Measurements from ENCODE around the gene CNTRL.
A peak's percentile ranks its signal among the peaks of the same experiment; 100 is the strongest.
"Not testable (repeated sequence)": the region's sequence is repeated elsewhere in the genome, so short reads cannot be mapped to it uniquely, and the experiment has no call there.

Gene CNTRL, protein sequence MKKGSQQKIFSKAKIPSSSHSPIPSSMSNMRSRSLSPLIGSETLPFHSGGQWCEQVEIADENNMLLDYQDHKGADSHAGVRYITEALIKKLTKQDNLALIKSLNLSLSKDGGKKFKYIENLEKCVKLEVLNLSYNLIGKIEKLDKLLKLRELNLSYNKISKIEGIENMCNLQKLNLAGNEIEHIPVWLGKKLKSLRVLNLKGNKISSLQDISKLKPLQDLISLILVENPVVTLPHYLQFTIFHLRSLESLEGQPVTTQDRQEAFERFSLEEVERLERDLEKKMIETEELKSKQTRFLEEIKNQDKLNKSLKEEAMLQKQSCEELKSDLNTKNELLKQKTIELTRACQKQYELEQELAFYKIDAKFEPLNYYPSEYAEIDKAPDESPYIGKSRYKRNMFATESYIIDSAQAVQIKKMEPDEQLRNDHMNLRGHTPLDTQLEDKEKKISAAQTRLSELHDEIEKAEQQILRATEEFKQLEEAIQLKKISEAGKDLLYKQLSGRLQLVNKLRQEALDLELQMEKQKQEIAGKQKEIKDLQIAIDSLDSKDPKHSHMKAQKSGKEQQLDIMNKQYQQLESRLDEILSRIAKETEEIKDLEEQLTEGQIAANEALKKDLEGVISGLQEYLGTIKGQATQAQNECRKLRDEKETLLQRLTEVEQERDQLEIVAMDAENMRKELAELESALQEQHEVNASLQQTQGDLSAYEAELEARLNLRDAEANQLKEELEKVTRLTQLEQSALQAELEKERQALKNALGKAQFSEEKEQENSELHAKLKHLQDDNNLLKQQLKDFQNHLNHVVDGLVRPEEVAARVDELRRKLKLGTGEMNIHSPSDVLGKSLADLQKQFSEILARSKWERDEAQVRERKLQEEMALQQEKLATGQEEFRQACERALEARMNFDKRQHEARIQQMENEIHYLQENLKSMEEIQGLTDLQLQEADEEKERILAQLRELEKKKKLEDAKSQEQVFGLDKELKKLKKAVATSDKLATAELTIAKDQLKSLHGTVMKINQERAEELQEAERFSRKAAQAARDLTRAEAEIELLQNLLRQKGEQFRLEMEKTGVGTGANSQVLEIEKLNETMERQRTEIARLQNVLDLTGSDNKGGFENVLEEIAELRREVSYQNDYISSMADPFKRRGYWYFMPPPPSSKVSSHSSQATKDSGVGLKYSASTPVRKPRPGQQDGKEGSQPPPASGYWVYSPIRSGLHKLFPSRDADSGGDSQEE (N-terminal part only)

DNA sequence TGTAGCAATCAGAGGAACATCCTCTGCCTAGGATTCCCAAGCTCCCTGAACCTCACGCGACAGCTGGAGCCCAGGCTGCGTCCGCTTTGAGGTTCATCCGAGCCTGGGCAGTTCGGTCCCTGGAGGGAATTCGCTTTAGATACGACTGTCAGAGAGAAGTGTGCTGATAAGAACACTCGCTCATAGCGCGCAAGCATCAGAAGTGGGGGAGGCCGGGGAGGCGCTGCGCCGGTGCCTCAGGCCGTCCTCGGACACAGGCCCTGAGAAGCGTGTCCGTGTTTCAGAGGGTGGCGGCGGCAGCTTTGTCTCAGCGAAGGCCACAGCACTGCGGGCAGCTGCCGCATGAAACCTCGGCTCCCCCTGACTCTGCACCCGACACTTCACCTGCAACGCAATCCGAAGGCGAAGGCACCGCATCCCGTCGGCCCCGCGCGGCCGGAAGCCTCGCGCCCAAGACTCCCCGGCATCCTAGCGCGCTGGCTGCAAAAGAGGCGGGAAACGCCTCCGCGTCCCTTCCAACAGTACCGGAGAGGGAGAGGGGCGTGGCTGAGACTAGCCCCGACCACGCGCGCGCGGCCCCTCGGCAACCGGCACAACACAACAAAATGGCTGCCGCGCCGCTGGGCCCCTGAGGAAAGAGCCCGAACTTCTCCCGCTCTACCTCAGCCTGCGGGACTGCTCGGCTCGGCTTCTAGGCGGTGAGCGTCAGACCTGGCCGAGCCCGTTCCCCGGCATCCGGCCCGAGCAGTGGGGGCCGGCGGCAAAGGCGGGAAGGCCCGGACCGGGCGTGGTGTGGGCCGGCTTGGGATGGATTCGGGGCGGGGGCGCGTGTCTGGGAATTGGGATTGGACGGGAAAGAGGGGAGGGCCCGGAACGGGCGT is at the start of gene CNTRL:
CNTRL (plus strand) TSS at position 586 of the 881 bp plus-strand sequence. CDS start 13,372 bp downstream, outside the sequence.
- DNase-seq = peak; percentile 94

DNA sequence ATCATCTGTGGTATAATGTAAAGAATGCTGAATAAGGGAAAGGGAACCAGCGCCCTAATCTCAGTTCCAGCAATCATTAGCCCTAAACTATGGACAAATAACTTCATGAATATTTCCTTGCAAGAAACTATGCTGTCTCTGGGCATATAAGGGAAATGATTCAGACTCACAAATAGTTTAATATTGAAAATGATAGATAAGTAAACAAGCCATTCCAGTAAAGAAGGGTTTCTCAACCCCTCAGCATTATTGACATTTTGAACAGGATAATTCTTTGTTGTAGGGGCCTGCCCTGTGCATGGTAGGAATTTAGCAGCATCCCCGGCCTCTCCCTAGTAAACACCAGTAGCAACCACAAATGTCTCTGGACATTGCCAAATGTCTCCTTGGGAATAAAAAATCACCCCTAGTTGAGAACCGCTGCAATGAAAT is 48.5 kb upstream of the CNTRL start:
- DNase-seq = no peak

DNA sequence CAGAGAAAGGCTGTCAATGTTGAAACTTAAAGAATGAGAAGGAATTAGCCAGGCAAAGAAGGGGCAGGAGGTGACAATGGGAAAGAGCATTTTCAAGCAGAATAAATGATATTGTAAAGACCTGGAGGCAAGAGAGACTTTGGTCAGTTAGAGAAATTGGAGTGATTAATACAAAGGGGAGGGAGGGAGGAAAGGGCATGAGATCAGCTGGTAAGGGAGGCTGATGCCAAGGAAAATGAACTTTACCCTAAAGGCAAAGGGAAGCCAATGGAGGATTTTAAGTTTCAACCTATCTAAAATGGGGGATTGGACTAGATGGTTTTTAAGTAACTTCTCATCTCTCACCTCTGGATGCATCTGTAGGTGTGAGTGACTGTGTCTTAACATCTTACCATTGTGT is 48.0 kb upstream of the CNTRL start:
- no peak for DNase-seq

DNA sequence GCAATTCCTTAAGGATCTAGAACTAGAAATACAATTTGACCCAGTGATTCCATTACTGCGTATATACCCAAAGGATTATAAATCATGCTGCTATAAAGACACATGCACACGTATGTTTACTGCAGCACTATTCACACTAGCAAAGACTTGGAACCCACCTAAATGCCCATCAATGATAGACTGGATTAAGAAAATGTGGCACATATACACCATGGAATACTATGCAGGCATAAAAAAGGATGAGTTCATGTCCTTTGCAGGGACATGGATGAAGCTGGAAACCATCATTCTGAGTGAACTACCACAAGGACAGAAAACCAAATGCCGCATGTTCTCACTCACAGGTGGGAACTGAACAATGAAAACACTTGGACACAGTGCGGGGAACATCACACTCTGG is 46.5 kb upstream of the CNTRL start:
- DNase-seq = not testable (repeated sequence)

DNA sequence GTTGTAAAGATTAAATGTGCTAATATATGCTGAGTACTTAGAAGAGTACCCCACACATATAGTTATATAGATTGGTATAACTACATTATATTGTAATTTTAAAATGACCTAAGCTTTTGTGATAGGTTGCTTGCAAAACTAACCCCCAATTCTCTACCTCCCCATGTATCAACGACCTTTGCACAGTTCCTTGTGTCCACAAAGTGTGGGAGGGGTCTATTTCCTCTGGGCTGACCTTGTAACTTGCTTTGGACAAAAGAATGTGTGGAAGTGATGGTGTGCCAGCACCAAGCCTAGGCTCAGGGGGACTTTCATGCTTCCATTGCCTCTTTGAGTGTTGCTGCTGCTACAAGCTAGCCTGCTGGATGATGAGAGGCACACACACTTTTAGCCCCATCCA is 45.3 kb upstream of the CNTRL start:
- no peak for DNase-seq

DNA sequence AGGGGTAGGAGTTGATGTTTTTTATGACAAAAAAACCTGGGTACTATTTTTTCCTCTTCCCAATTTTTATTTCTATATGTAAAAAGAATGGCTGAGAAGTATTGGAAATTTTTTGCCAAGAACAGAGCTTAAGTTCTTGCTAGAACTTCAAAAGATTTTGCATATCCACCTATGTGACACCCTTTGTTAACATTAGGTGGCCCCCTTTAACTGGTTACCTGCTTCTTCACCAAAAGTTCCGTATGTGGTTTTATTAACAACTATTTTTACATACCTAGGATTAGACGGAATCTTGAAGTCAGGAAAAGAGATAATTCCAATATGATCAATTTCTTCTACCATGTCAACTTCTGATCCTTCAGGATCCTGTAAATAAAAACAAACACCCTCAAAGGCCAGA is 40.2 kb upstream of the CNTRL start:
- no peak for DNase-seq

DNA sequence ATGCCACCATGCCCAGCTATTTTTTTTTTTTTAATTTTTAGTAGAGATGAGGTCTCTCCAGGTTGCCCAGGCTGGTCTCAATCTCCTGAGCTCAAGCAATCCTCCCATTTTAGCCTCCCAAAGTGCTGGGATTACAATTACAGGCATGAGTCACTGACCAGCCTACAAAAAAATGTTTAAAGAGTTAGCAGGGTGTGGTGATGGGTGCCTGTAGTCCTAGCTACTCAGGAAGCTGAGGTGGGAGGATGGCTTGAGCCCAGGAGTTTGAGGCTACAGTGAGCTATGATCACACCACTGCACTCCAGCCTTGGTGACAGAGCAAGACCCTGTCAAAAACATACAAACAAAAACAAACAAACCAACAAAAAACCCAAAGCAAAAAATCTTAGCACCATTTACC is 39.0 kb upstream of the CNTRL start:
- DNase-seq = not testable (repeated sequence)

DNA sequence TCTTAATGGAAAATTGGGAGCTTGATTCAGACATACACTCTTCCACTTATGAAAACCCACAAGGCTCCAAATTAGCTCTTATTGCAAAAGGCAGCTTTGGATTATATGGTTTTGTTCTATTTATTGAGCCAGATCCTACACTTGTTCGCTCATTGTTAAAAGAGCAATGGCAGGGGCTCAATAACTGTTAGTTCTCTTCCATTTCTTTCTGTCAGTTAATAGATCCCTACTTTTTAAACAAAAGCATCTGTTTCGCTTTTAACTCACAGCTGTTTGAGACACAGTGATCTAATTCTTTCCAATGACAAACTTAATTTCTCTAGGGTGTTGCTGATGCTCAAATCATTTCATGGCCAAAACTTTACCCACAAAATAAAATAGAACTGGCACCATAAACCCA is 36.4 kb upstream of the CNTRL start:
- no peak for DNase-seq

DNA sequence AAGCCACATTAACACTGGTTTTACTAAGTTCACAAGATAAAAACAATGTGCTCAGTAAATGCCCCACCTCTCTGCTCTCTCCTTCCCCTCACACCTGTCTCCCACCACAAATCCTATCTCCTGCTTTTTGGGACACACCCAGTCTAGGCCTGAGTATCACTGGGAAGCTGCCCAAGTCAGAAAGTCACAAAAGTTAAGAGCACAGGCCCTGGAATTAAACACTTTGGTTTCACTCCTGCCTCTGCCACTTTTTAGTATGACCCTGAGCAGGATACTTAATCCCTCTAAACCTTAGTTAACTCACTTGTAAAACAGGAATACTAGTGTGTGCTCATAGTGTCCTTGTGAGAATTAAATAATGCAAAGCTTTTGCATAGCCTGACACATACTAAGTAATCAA is 36.0 kb upstream of the CNTRL start:
- DNase-seq = no peak

DNA sequence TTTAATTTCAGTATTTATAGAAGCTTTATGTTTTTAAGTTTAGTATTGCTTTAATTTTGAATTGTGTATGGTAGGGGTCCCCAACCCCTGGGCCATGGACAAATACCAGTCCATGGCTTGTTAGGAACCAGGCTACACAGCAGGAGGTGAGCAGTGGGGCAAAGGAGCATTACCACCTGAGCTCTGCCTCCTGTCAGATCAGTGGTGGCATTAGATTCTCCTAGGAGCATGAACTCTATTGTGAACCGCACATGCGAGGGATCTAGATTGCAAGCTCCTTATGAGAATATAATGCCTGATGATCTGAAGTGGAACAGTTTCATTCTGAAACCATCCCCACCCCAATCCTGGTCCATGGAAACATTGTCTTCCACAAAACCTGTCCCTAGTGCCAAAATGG is 26.6 kb upstream of the CNTRL start:
- DNase-seq = no peak

DNA sequence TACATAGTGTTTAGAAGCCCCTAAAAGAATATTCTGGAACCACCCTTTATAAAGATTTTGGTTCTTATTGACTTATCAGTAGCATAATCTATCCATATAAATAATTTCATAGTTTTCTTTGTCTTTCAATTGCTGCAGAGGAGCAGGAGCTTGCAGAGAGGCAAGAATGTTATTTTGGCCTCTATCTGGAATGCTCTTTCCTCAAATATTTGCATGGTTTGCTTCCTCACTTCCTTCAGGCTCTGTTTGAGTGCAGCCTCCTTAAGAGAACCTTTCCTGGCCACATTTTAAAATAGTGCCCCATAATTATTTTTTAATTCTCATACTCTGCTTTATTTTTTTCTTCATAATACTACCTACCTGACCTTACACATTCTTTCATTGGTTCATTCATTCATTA is 26.1 kb upstream of the CNTRL start:
- no peak for DNase-seq

DNA sequence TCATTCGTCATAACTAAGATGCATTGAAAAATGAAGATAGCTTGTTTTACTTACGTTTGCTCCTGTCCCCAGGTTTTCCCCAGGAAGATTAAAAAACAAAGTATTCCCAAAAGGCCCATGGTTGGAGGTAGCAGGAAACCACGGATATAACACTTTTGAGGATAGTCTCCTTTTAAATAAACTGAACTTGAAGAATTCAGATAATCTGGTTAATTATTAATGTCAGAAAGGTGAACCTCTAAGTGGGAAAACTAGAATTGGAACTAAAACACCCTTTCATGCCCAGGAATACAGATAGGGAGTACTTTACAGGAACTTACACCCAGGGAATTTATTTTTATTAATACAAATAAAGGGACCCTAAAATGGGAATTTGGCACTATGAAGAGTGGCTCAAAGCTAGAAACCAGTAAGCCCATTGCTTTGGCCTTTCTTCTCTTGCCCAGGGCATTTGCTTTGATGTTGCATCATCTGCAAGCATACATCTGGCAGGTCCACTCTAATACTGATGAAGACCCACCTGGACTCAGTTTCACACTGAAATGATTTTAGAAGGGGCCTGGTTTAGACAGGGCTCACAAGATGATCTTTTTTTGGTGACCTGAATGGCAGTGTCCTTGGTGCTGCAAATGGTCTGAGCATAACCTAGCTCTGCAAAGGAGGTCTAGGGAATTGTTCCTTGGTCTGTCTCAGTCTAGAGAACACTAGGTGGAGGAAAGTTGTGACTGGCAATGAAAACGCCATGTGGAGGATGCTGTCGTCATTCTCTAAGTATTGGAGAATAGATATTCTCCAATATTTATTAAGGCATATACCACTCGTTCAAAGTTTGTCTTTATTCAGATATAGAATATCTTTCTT is 24.4 kb upstream of the CNTRL start, which contains the start of gene C5:
C5 (minus strand) TSS at position 148 of the 861 bp plus-strand sequence; CDS start at position 119, 29 bp downstream.
- no peak for DNase-seq

DNA sequence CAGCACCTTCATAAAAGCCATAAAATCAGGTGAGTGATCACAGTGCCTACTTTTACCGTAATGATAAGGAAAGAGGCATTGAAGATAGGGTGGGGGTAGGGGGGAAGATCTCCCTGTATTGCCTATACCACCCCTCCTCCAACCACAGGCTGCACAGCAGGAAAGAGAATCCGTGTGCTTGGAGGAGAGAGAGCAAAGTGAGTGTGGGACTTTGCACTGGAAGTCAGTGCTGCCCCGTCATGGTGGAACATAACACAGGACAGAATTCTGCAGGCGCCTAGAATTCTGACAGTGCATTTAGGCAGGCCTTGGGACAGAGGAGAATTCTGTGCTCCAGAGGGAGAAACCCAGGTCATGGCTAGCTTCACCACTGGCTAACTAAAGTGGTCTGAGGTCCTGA is 21.2 kb upstream of the CNTRL start:
- no peak for DNase-seq

DNA sequence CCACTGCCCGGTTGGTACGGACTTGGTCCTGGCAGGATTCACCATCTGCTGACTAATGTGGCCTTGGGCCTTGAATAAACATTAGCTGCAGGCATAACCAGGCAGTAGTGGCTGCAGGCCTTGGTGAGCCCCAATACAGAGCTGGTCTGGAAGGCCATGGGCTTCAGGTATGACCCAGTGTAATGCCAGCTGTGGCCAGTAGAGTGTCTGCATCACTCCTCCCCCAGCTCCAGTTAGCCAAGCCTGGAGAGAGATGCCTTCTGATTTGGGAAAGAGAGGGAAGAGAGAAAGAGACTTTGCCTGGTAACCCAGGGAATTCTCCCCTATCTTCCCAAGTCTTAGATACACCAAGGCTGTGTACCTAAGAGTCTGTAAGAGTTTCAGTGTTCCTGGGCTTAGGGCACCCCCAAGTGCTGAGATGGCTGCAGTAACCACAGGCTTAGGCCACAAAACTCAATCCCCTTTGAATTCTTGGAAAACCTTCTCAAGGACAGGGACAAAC is 19.1 kb upstream of the CNTRL start:
- no peak for DNase-seq

DNA sequence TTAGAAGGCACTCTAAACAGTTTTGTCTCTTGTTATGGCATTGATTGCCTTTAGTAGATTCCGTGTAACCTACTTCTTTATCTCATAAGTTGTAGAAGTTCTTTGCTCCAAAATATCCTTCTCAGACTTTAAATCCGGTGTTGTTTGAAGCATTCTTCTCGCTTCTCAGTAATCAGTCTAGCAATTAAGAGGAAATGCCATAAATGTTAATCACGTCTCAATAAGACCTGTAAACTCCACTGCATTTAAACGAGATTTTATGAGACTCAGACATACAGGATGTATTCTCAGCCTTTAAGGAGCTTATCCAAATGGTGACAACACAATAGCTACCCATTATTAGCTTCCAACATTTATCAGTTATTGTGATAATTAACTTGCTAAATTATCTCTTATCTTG is 16.9 kb upstream of the CNTRL start:
- DNase-seq = no peak

DNA sequence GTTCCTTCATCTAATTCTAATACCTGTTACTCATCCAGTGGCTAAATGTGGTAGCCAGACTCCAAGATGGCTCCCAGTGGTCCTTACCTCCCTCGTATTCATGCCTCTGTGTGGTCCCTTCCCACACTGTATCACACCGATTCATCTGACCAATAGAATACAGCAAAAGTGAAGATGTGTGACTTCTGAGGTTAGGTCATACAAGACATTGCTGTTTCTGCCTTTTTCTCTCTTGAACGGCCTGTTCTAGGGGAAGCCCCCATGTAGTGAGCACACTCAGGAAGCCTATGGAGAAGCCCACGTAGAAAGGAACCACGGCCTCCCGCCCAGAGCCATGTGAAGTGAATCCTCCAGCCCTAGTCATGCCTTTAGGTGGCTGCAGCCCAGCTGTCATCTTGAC is 15.2 kb upstream of the CNTRL start:
- no peak for DNase-seq

DNA sequence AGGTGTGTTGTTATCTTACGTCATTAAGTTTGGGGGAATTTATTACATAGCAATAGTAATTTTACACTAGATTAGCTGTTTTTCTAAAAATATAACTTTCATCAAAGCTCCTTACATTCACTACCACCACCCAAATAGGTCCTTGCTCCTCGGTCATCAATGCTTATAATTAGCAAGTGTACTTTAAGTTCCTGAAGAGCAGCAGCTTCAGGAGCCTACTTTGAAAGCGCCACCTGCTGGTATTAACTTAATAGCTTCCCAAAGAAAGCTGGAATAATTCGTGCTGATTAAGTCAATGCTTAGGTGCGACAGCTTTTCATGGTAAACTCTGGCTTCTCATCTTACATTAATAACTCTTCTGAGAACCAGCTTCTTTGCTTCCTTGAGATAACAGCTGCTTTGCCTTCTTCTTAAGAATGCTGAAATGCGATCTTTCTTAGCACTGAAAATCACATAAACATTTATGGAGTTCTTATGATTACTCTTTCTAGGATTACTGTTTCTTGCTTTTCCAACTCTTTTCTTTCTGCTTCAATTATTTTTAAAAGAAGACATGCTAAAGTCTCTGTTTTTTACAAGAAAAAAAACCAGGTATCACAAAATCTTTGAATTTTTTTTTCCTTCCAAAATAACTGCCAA is 14.6 kb upstream of the CNTRL start:
- DNase-seq = peak; percentile 69

DNA sequence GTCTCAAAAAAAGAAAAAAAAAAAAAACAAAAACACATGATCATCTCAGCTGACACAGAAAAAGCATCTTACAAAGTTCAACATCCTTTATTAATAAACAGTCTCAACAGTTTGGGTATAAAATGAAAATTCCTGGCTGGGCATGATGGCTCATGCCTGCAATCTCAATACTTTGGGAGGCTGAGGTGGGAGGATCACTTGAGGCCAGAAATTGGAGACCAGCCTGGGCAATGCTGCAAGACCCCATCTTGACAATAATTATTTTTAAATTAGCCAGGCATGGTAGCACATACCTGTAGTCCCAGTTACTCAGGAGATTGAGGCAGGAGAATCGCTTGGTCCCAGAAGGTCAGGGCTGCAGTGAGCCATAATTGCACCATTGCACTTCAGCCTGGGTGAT is 7.9 kb upstream of the CNTRL start:
- no peak for DNase-seq

DNA sequence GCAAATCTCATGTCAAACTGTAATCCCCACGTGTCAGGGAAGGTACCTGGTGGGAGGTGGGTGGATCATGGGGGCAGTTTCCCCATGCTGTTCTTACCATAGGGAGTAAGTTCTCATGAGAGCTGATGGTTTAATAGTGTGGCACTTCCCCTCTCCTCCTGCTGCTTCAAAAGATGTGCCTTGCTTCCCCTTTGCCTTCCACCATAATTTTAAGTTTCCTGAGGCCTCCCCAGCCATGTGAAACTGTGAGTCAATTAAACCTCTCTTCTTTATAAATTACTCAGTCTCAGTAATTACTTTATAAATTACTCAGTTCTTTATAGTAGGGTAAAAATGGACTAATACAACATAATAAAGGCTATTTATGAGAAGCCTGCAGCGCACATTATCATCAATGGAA is 7.1 kb upstream of the CNTRL start:
- no peak for DNase-seq

DNA sequence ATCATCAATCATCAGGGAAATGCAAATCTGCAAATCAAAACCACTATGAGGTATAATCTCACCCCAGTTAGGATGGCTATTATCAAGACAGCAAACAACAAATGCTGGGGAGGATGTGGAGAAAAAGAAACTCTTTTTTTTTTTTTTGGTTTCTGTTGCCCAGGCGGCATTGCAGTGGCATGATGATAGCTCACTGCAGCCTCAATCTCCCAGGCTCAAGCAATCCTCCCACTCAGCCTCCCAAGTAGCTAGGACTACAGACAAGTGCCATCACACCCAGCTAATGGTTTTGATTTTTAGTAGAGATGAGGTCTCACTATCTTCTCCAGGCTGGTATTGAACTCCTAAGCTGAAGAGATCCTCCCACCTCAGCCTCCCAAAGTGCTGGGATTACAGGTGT is 5.4 kb upstream of the CNTRL start:
- DNase-seq = no peak
